ENCODE measurements around the gene PIGQ. TPM values are rescaled to one million over a fixed set of nuclear protein-coding genes. Genes with fewer than 3 reads are reported as not detected.
A peak's percentile ranks its signal among the peaks of the same experiment; 100 is the strongest.

The PIGQ gene
- total and polyA plus RNA-seq, 8 donors: 14.3 to 217 (median 48.2) TPM

DNA sequence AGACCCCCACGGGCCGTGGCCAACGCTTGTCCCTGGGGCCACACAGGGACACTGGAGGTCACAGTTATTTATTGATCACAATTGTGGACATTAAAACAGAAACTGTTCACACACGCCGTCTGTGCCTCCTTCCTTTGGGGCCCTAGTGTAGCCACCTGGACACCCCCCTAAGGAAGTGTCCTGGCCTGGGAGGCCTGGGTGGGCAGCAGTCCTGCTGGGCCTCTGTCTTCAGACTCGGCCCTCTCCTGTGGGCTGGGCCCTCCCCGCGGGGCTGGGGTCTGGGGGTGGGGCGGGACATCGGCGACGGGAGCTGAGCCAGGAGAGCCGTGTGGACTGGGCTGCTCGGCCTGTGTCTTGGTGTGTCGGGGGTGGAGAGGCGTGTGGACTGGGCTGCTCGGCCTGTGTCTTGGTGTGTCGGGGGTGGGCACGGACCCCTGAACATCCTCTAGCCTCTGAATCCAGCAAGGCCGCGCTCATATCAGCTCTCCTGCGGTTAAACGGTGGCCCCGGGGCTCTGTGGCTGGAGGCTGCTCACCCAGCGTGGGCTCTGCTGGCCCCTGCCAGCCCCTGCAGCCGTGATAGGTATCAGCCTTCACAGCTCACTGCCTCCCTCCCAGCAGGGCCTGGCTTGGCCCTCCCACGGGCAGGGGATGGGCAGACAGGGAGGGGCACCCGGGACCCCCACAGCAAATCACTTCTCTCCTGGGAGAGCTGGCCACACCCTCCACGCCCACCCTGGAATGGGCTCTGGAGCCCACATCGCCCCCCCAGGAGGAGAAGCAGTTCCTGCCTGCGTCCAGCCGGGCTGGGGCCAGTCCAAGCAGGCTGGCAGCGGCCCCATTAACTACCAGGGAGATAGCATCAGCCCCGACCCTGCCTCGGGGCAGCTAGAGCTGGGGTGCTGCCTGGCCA lies 4.1 kb upstream of the PIGQ start:
- WGBS, 5 donors: 38 to 60% (median 45%) methylated on average over 11 to 35 of the region's 35 CpGs
- TF ChIP-seq, protein P1, sequence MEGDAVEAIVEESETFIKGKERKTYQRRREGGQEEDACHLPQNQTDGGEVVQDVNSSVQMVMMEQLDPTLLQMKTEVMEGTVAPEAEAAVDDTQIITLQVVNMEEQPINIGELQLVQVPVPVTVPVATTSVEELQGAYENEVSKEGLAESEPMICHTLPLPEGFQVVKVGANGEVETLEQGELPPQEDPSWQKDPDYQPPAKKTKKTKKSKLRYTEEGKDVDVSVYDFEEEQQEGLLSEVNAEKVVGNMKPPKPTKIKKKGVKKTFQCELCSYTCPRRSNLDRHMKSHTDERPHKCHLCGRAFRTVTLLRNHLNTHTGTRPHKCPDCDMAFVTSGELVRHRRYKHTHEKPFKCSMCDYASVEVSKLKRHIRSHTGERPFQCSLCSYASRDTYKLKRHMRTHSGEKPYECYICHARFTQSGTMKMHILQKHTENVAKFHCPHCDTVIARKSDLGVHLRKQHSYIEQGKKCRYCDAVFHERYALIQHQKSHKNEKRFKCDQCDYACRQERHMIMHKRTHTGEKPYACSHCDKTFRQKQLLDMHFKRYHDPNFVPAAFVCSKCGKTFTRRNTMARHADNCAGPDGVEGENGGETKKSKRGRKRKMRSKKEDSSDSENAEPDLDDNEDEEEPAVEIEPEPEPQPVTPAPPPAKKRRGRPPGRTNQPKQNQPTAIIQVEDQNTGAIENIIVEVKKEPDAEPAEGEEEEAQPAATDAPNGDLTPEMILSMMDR (IDR thresholded peaks at IDR 0.05): no peak
- TF ChIP-seq POLR2AphosphoS5 (IDR thresholded peaks at IDR 0.05): no peak
- no peak for TF ChIP-seq POLR2A (IDR thresholded peaks at IDR 0.05)
- no peak for TF ChIP-seq EP300 (IDR thresholded peaks at IDR 0.05)

DNA sequence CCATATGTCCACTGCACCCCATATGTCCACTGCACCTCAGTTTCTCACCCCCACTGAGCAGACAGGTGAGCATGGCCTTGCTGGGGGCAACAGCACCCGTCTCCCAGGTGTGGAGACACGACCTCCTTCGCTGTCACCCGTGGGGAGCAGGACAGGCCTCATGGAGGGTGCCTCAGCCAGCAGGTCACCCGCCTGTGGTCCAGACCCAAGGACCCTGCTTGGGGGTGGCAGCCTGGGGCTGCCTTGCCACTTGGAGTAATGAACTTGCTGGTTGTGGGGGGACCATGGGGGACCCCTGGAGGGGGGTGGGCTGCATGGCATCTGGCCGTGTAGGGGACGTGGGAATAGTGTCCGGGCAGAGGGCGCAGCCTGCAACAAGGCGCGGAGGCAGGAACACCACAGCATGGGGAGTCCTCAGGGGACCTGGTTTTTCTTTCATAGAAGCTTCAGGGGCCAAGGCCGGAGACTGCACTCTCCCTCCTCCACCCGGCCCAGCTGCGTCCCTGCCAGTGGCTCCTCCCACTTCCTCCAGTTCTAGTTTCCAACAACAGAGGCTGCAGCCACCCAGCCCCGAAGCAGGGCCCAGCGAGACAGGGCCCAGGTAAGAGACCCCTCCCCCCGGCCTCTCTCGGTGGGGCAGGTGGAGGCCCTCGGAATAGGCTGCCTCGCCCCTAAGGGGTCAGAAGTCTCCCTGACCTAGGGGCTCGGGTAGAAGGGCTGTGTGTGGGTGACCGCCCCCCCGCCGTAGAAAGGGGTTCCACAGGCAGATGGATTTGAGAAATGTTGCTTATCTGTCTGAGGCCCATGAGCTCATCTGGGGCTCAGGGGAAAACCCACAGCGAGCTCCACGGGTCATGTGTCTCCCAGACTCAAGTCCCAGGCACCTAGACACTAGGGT lies 3.0 kb upstream of the PIGQ start, which contains the start of gene NHLRC4:
Gene NHLRC4 (plus strand): TSS at position 531 of the 898 bp plus-strand sequence. CDS start 1,043 bp downstream, outside the sequence.
- Histone ChIP-seq H3K4me3 (peak within 1 kb of the TSS; percentile 23 to 31 (median 28)), H3K36me3 (no peaks in the 10 kb centered on the region), H3K27ac (peak within 1 kb of the TSS in 3 of 5 donors; percentile 29 to 50 (median 47)), H3K9me3 (no peaks in the 10 kb centered on the region), H3K4me1 (peaks cover 44 to 62% (median 57%) of the 10 kb centered on the region in 4 donors), H3K27me3 (peaks cover 0 to 29% (median 5%) of the 10 kb centered on the region in 3 donors)
- intact Hi-C loops (cut with DNase I; ENCODE audit: low total_unique reads): no loop called here
- WGBS, 5 donors: 26 to 39% (median 34%) methylated on average over 7 to 26 of the region's 26 CpGs
- TF ChIP-seq POLR2AphosphoS5 (IDR thresholded peaks at IDR 0.05): no peak
- no peak for TF ChIP-seq POLR2A (IDR thresholded peaks at IDR 0.05)
- no peak for TF ChIP-seq EP300 (IDR thresholded peaks at IDR 0.05)
- TF ChIP-seq, protein P1 (IDR thresholded peaks at IDR 0.05): no peak
- peak; percentile 69 to 91 for DNase-seq

More for the DNA sequence above, 4.1 kb upstream of the PIGQ start:
- H3K27ac ChIP-seq: peak overlapping the region in 2 of 5 donors; percentile 47 to 50
- H3K9me3 ChIP-seq: no peaks in the 10 kb centered on the region
- H3K27me3 ChIP-seq: peaks cover 8 to 40% (median 15%) of the 10 kb centered on the region in 3 donors
- peak in 1 of 2 donors; percentile 74 for DNase-seq
- intact Hi-C loops (cut with DNase I; ENCODE audit: low total_unique reads): no loop called here
- H3K4me1 ChIP-seq: peaks cover 42 to 60% (median 52%) of the 10 kb centered on the region in 4 donors
- no peaks in the 10 kb centered on the region for H3K36me3 ChIP-seq
- peak overlapping the region in 1 of 4 donors; percentile 31 for H3K4me3 ChIP-seq

DNA sequence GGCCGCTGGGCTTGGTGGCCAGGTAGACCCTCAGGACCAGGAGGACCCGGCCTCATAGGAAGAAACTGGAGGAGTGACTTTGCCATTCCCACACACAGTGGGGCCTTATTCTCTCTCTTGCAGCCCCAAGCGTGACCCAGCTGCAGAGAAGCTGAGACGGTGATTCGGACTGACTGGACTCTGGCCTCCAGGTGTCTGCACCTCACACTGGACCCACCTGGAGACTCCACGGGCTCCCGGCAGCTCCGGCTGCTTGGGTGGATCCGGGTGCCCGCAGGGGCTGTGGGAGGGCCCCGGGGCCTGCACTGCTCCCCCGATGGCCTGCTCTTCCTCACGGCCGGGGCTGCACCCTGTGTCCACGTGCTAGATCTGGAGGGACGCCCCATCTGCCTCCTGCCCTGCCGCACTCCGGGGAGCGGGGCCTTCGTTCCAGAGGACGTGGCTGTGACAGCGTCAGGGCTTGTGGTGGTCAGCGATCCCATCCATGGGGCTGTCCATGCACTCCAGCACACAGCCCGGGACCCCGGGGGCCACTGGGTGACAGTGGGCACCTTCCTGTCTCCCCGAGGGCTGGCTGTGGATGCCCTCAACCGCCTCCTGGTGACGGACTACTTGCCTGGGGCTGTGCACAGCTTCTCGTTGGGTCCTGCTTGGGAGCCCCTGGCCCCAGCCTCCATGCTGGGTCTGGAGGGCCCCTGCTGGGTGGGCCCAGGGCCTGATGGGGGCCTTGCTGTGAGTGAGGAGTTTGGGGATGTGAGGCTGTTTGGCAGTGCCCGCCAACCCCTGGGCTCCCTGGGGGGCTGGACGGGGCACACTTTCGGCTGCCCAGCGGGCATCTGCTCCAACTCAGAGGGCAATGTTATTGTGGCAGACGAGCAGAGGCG lies 2.2 kb upstream of the PIGQ start:
- H3K9me3 ChIP-seq: no peaks in the 10 kb centered on the region
- no peak for DNase-seq
- peak overlapping the region; percentile 23 to 31 (median 28) for H3K4me3 ChIP-seq
- peaks cover 0 to 7% (median 3%) of the 10 kb centered on the region in 4 donors for H3K36me3 ChIP-seq
- H3K27ac ChIP-seq: peak overlapping the region in 3 of 5 donors; percentile 29 to 82 (median 47)
- intact Hi-C loops (cut with DNase I; ENCODE audit: low total_unique reads): no loop called here
- TF ChIP-seq, protein P1 (IDR thresholded peaks at IDR 0.05): no peak
- no peak for TF ChIP-seq EP300 (IDR thresholded peaks at IDR 0.05)
- TF ChIP-seq POLR2AphosphoS5 (IDR thresholded peaks at IDR 0.05): no peak
- no peak for TF ChIP-seq POLR2A (IDR thresholded peaks at IDR 0.05)
- 88 to 96% (median 93%) methylated on average over 9 to 35 of the region's 35 CpGs for WGBS, 5 donors
- H3K27me3 ChIP-seq: peaks cover 0 to 20% (median 0%) of the 10 kb centered on the region in 3 donors
- peaks cover 44 to 62% (median 57%) of the 10 kb centered on the region in 4 donors for H3K4me1 ChIP-seq
